ENCODE measurements around the gene PPT1.

DNA sequence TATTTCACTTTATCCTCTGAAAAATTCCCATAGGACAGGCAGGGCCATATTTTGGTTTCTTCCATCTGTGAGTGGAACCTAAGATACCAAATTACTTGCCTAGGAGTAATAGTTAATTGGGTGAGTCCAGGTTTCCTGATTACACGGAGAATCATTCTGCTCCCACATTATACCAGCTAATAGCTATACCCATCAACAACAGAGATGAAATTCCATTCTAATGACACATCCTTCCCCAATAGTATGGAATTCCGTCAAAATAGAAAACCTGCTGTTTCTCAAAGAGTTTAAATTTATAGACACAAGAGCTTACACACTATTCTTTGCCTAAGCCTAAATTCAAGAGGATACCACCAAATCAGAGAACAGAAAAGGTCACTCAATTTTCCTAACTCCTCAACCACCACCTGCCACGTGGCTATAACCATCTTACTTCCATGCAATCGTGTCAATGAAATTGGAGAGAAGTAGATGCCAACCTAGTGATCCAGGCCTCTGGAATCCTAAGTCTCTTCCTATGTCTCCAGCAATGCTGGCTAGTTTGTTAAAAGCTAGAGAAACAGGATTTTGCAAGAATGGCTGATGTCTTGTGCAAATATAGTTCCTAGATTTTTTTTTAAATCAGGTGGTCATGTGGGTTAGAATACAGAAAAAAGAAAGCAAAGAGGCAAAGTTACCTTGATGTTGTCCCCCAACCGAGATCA, 6.2 kb downstream of the PPT1 start:
- no peak for TF ChIP-seq POLR2AphosphoS5 (IDR thresholded peaks at IDR 0.05)
- TF ChIP-seq, protein P1, sequence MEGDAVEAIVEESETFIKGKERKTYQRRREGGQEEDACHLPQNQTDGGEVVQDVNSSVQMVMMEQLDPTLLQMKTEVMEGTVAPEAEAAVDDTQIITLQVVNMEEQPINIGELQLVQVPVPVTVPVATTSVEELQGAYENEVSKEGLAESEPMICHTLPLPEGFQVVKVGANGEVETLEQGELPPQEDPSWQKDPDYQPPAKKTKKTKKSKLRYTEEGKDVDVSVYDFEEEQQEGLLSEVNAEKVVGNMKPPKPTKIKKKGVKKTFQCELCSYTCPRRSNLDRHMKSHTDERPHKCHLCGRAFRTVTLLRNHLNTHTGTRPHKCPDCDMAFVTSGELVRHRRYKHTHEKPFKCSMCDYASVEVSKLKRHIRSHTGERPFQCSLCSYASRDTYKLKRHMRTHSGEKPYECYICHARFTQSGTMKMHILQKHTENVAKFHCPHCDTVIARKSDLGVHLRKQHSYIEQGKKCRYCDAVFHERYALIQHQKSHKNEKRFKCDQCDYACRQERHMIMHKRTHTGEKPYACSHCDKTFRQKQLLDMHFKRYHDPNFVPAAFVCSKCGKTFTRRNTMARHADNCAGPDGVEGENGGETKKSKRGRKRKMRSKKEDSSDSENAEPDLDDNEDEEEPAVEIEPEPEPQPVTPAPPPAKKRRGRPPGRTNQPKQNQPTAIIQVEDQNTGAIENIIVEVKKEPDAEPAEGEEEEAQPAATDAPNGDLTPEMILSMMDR (IDR thresholded peaks at IDR 0.05) = no peak
- TF ChIP-seq POLR2A (IDR thresholded peaks at IDR 0.05) = no peak
- TF ChIP-seq EP300 (IDR thresholded peaks at IDR 0.05) = no peak
